Right lobe of liver (tissue), 6 donors: ENCODE results near the gene GPRC5C. TPM values are rescaled to one million over a fixed set of nuclear protein-coding genes. Genes with fewer than 3 reads are reported as not detected.

ENCODE experiments used
- ATAC-seq, 4 donors: fragments of 200-7000 bp; cut with Tn5 transposase; one replicate each; pipeline ENCODE4 v1.9.1; 2020; ENCODE audit warnings: mild to moderate bottlenecking in 4 of 4, moderate library complexity in 4 of 4
- DNase-seq, 3 donors: peaks; one replicate each; pipeline ENCODE4 v3.0.0-alpha.2; 2020
- H3K27ac ChIP-seq, 3 donors: fragments of 200-600 bp; one replicate each; pipeline ENCODE4 v1.8.0; 2022
- H3K27me3 ChIP-seq, 2 donors: fragments of 200-600 bp; one replicate each; pipeline ENCODE4 v1.8.0; 2022
- H3K36me3 ChIP-seq, 4 donors: fragments of 200-600 bp; sonication (generic) in 1 of 4; one replicate each; pipeline versions ENCODE4 v1.5.1 to v1.8.0; 2017 to 2022; ENCODE audit warnings: control low read depth in 1 of 4
- H3K4me1 ChIP-seq, 4 donors: fragments of 200-600 bp; sonication (generic) in 1 of 4; one replicate each; pipeline versions ENCODE4 v1.5.1 to v1.8.0; 2017 to 2022; ENCODE audit warnings: control low read depth in 1 of 4
- H3K4me3 ChIP-seq, 3 donors: fragments of 200-600 bp; one replicate each; pipeline ENCODE4 v1.8.0; 2022
- H3K9me3 ChIP-seq, 4 donors: fragments of 200-600 bp; sonication (generic) in 1 of 4; one replicate each; pipeline versions ENCODE4 v1.5.1 to v1.8.0; 2017 to 2022; ENCODE audit warnings: control low read depth in 1 of 4
- POLR2A ChIP-seq: fragments of 450-650 bp; IDR thresholded peaks from one replicate; pipeline ENCODE4 v1.6.1; 2017; ENCODE audit warnings: antibody characterized with exemption, mild to moderate bottlenecking
- WGBS: methylation state at CpG from one replicate; pipeline ENCODE4 v1.1.6; 2018; ENCODE audit warnings: low coverage, low lambda C conversion rate; ENCODE audit not compliant: insufficient coverage; ENCODE audit errors: missing lambda C conversion rate; 5-methylcytosine and 5-hydroxymethylcytosine counted together
- intact Hi-C, 2 donors: fragments of 100-400 bp; cut with DNase I; formaldehyde crosslinking; loops; one replicate each; pipeline versions ENCODE4 v1.11.2 to v1.14.1; 2022
- total RNA-seq, 6 experiments: library from RNA; depleted of rRNA in 2 of 6; stranded (reverse); fragments of >200 nt in 2 of 6; fragmentation: NEBNext Ultra II Directional in 3 of 6; extraction: Animal tissue kit (Norgen Biotek cat#: 25700) in 3 of 6; gene quantifications; one replicate each; pipeline versions ENCODE4 v1.1.0 to v1.2.4, GENCODE V29; 2016 to 2023
- TF ChIP-seq, protein P1 (sequence below), 4 donors: fragments of 200-600 bp in 3 of 4; fragments of 450-650 bp in 1 of 4; IDR thresholded peaks; one replicate each; pipeline versions ENCODE4 v1.5.1 to v1.8.0; 2016 to 2022; ENCODE audit warnings: antibody characterized with exemption in 4 of 4, mild to moderate bottlenecking in 2 of 4
- donor health status: DM: no; HTN: yes; CAD: no.
- donor health status: DM: no; HTN: no; CAD: no.
- donor health status: DM: no; HTN: no; CAD: no.
- donor health status: DM: no; HTN: yes; CAD: no.
- donor health status: DM: no; HTN: yes; CAD: no.

The GPRC5C gene
- total RNA-seq, 6 experiments from 2014 or later: 120 to 215 (median 131) TPM

GRCh38 chr17:74432766-74433391 lies 991 bp downstream of the GPRC5C start:
- peaks cover 0 to 60% (median 27%) of the 10 kb centered on the region in 4 donors for H3K4me1 ChIP-seq
- DNase-seq (no peak), ATAC-seq (no peak)
- intact Hi-C loops: no loop called here
- no peaks in the 10 kb centered on the region for H3K27me3 ChIP-seq
- no peaks in the 10 kb centered on the region for H3K9me3 ChIP-seq
- peak overlapping the region; percentile 97 to 99 (median 98) for H3K27ac ChIP-seq
- H3K4me3 ChIP-seq: peak overlapping the region; percentile 72 to 86 (median 86)
- no peaks in the 10 kb centered on the region for H3K36me3 ChIP-seq
- 4% methylated on average over 12 of the region's 23 CpGs for WGBS
- TF ChIP-seq, protein P1, sequence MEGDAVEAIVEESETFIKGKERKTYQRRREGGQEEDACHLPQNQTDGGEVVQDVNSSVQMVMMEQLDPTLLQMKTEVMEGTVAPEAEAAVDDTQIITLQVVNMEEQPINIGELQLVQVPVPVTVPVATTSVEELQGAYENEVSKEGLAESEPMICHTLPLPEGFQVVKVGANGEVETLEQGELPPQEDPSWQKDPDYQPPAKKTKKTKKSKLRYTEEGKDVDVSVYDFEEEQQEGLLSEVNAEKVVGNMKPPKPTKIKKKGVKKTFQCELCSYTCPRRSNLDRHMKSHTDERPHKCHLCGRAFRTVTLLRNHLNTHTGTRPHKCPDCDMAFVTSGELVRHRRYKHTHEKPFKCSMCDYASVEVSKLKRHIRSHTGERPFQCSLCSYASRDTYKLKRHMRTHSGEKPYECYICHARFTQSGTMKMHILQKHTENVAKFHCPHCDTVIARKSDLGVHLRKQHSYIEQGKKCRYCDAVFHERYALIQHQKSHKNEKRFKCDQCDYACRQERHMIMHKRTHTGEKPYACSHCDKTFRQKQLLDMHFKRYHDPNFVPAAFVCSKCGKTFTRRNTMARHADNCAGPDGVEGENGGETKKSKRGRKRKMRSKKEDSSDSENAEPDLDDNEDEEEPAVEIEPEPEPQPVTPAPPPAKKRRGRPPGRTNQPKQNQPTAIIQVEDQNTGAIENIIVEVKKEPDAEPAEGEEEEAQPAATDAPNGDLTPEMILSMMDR (IDR thresholded peaks at IDR 0.05): no peak
- TF ChIP-seq POLR2A: no peak

- intact Hi-C loops: no loop called here
- Histone ChIP-seq H3K9me3 (no peaks in the 10 kb centered on the region), H3K4me3 (peak overlapping the region; percentile 72 to 86 (median 86)), H3K27ac (peak overlapping the region; percentile 97 to 99 (median 98)), H3K4me1 (peaks cover 0 to 59% (median 27%) of the 10 kb centered on the region in 4 donors), H3K27me3 (no peaks in the 10 kb centered on the region), H3K36me3 (no peaks in the 10 kb centered on the region)
- peak in 1 of 3 donors; percentile 47 for DNase-seq
- no peak for ATAC-seq
- WGBS: 20% methylated on average over 2 of the region's 17 CpGs
- no peak for TF ChIP-seq POLR2A
- TF ChIP-seq, protein P1 (IDR thresholded peaks at IDR 0.05): peak in 1 of 4 donors; percentile 7
Observed at GRCh38 chr17:74433421-74434121, 1.7 kb downstream of the GPRC5C start.

DNA sequence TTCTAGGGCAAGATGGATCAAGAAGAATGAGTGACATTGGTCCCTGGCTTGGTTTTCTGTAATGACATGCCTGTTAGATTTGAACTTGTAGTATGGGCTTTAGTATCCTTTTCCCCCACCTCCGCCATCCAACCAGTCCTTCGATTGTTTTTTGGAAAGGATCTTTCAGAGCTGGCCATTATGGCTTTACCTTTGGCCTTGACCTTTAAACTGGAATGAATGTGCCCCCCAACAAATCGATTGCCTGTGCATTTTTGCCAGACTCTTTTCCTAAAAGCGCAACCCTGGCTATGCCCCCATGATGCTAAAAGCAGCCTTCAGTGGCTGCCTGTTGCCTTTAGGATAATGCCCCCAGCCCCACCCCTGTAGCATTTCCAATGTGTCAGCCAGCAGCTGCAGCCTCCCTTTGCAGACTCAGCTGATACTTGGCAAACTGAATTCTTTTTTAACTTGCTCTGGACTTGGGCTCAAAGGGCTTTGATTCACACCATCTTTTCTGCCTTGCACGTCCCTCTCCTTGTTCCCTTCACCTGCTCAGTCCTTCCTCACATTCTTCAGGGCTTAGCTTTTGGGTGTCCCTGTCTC lies 4.0 kb downstream of the GPRC5C start:
- intact Hi-C loops: no loop called here
- Histone ChIP-seq H3K4me1 (peaks cover 0 to 68% (median 30%) of the 10 kb centered on the region in 4 donors), H3K4me3 (peak overlapping the region in 2 of 3 donors; percentile 15 to 30), H3K36me3 (peaks cover 0 to 7% (median 3%) of the 10 kb centered on the region in 4 donors), H3K27ac (peak overlapping the region in 2 of 3 donors; percentile 57 to 99), H3K27me3 (no peaks in the 10 kb centered on the region), H3K9me3 (no peaks in the 10 kb centered on the region)
- WGBS: 20% methylated on average over 5 of the region's 5 CpGs
- ATAC-seq: peak in 1 of 4 donors; percentile 1
- DNase-seq: peak in 1 of 3 donors; percentile 65
- TF ChIP-seq, protein P1 (IDR thresholded peaks at IDR 0.05): no peak
- no peak for TF ChIP-seq POLR2A

DNA sequence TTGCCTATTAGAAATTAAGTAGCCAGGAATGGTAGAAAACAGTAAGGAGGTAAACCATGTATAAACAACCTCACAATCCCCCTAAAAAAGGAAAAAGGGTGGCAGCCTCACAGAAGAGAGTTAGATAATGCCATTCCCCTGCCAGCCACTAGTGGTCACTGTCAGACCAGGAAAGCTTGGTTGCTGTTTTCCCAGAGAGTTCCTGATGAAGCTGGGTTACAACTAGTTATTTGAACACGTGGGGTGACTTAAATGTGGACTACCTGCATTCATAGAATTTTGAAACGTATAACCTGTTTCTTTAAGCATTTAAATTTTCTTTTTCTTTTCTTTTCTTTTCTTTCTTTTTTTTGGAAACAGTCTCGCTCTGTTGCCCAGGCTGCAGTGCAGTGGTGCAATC lies 5.8 kb downstream of the GPRC5C start:
- 73% methylated on average over 3 of the region's 3 CpGs for WGBS
- H3K4me3 ChIP-seq: no peak overlapping the region
- no peak for ATAC-seq
- DNase-seq: no peak
- intact Hi-C loops: no loop called here
- no peaks in the 10 kb centered on the region for H3K27me3 ChIP-seq
- H3K27ac ChIP-seq: peak overlapping the region in 1 of 3 donors; percentile 99
- no peaks in the 10 kb centered on the region for H3K9me3 ChIP-seq
- peaks cover 0 to 11% (median 3%) of the 10 kb centered on the region in 4 donors for H3K36me3 ChIP-seq
- no peak for TF ChIP-seq POLR2A
- TF ChIP-seq, protein P1 (IDR thresholded peaks at IDR 0.05): peak; percentile 64 to 82 (median 78)
- H3K4me1 ChIP-seq: peaks cover 0 to 86% (median 35%) of the 10 kb centered on the region in 4 donors
